ENCODE measurements around the gene EIPR1. TPM values are rescaled to one million over a fixed set of nuclear protein-coding genes. Genes with fewer than 3 reads are reported as not detected.

Gene EIPR1
- total RNA-seq, 1 experiment from 2014 or later: 40.4 TPM

DNA sequence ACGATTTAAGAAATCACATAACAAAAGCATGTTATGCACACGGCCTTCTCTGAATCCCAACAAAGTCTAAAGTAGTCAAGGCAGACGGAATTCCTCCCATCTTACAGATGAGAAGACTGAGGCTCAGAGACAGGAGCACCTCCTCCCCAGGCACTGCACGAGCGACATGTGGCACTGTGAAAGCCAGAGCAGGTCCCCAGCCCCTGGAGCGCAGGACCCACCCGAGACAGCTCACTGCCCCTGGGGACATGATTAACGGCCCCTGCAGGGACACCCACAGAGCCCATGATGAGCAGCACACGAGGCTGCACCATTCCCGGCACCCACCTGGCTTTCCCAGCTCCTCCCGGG is 53.6 kb downstream of the EIPR1 start:
- intact Hi-C loops (cut with micrococcal nuclease; ENCODE audit: unreplicated experiment): no loop called here
- DNase-seq: no peak
- H3K9me3 ChIP-seq (ENCODE audit: insufficient read depth, low read depth): no peaks in the 10 kb centered on the region
- no peaks in the 10 kb centered on the region for H3K4me1 ChIP-seq (replicated peaks; ENCODE audit: insufficient read depth)
- H3K9me2 ChIP-seq (ENCODE audit: insufficient read depth): no peaks in the 10 kb centered on the region
- H3K27ac ChIP-seq: no peak overlapping the region
- no peak overlapping the region for H3K4me2 ChIP-seq
- CTCF ChIA-PET: no interaction called here
- peaks cover 28% of the 10 kb centered on the region for H4K20me1 ChIP-seq (ENCODE audit: insufficient read depth)
- BruUV-seq (replicated peaks): no TSS peak
- H3K4me3 ChIP-seq: no peak overlapping the region
- H3K36me3 ChIP-seq (ENCODE audit: low read depth): no peaks in the 10 kb centered on the region
- no peak for TF ChIP-seq EZH2 (IDR thresholded peaks at IDR 0.05; ENCODE audit: low read depth)
- TF ChIP-seq, protein P1, sequence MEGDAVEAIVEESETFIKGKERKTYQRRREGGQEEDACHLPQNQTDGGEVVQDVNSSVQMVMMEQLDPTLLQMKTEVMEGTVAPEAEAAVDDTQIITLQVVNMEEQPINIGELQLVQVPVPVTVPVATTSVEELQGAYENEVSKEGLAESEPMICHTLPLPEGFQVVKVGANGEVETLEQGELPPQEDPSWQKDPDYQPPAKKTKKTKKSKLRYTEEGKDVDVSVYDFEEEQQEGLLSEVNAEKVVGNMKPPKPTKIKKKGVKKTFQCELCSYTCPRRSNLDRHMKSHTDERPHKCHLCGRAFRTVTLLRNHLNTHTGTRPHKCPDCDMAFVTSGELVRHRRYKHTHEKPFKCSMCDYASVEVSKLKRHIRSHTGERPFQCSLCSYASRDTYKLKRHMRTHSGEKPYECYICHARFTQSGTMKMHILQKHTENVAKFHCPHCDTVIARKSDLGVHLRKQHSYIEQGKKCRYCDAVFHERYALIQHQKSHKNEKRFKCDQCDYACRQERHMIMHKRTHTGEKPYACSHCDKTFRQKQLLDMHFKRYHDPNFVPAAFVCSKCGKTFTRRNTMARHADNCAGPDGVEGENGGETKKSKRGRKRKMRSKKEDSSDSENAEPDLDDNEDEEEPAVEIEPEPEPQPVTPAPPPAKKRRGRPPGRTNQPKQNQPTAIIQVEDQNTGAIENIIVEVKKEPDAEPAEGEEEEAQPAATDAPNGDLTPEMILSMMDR (conservative IDR thresholded peaks at IDR 0.05): no peak
- H3K79me2 ChIP-seq (ENCODE audit: low read depth): no peaks in the 10 kb centered on the region
- H2AFZ ChIP-seq: no peak overlapping the region
- POLR2A ChIA-PET (ENCODE audit: unreplicated experiment): no interaction called here
- peaks cover 5% of the 10 kb centered on the region; the same call in 1 of the 2 replicates for H3F3A ChIP-seq (ENCODE audit: insufficient read depth, low read depth)
- no peaks in the 10 kb centered on the region for H3K27me3 ChIP-seq (ENCODE audit: insufficient read depth, low read depth)

DNA sequence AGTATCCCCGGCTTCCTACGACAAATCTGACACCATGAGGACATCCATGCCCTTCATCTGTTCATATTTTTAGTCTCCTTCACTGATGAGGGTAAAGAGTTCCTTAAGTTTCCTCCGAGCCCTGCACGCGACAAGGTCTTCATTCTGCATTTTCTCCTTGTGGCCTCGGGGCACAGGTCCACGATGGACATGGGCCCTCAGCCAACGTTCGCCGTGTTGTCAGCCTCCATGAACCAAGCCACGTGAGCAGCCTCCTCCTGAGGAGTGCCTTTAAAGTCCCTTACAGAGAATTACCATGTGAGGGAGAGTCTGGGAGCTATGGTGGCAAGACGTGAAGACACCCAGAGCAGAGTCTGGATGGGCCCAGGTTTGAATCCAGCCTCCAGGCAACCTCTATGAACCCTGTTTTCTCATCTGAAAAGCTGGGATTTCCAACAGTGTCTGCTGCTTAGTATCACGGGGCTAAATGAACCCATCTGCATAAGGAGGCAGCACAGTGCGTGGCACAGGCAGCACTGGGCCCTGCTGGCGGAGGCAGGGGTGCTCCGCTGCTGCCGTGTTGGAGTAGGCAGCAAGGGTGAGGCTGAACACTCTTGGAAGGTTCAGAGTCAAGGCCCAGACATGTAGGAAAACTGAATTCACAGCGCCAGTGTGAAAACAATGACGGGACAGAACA is 54.1 kb downstream of the EIPR1 start:
- H3K36me3 ChIP-seq (ENCODE audit: low read depth): no peaks in the 10 kb centered on the region
- H3K27me3 ChIP-seq (ENCODE audit: insufficient read depth, low read depth): no peaks in the 10 kb centered on the region
- ChIA-PET POLR2A (ENCODE audit: unreplicated experiment) (no interaction called here), CTCF (no interaction called here)
- H3K79me2 ChIP-seq (ENCODE audit: low read depth): no peaks in the 10 kb centered on the region
- no peak overlapping the region for H3K4me3 ChIP-seq
- no peaks in the 10 kb centered on the region for H3K9me3 ChIP-seq (ENCODE audit: insufficient read depth, low read depth)
- H2AFZ ChIP-seq: no peak overlapping the region
- H3K27ac ChIP-seq: no peak overlapping the region
- no peaks in the 10 kb centered on the region for H3K4me1 ChIP-seq (replicated peaks; ENCODE audit: insufficient read depth)
- peaks cover 28% of the 10 kb centered on the region for H4K20me1 ChIP-seq (ENCODE audit: insufficient read depth)
- H3K4me2 ChIP-seq: no peak overlapping the region
- H3F3A ChIP-seq (ENCODE audit: insufficient read depth, low read depth): peaks cover 5% of the 10 kb centered on the region; the same call in 1 of the 2 replicates
- TF ChIP-seq, protein P1 (conservative IDR thresholded peaks at IDR 0.05): no peak
- TF ChIP-seq EZH2 (IDR thresholded peaks at IDR 0.05; ENCODE audit: low read depth): no peak
- no peaks in the 10 kb centered on the region for H3K9me2 ChIP-seq (ENCODE audit: insufficient read depth)
- DNase-seq: no peak
- BruUV-seq (replicated peaks): no TSS peak
- intact Hi-C loops (cut with micrococcal nuclease; ENCODE audit: unreplicated experiment): no loop called here

DNA sequence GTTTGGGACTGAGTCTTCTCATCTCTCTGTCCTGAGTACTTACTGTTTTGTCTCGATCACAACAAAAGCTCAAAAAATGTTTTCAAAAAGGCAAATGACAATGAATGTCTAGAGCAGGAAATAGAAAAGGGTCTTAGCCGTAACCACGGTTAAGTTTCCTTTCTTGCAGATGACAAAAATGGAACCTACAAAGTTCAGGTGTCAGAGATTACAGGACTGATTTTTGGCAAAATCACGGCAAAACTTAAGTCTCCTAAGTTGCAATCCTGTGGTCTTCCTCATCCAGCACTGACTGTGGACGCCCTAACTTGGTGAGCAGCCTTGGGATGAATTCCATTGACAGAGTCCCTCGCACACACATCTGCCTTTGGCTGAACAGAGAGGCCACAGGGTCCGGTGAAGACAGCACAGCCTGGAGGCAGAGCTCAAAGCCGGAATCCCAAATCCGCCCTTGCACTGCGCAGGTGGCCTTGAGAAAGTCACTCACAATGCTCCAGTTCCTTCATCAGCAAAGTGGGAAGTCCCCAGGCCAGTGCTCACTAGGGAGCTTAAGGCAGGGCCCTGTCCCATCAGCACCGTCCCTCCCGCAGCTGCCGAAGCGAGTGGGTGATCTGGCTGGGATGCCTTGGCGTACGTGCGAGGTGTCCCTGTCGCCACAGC is 55.2 kb downstream of the EIPR1 start:
- H2AFZ ChIP-seq: no peak overlapping the region
- TF ChIP-seq EZH2 (IDR thresholded peaks at IDR 0.05; ENCODE audit: low read depth): no peak
- TF ChIP-seq, protein P1 (conservative IDR thresholded peaks at IDR 0.05): no peak
- POLR2A ChIA-PET (ENCODE audit: unreplicated experiment): no interaction called here

More for the DNA sequence above, 55.2 kb downstream of the EIPR1 start:
- Histone ChIP-seq H3K79me2 (ENCODE audit: low read depth) (no peaks in the 10 kb centered on the region), H3K4me3 (no peak overlapping the region), H3F3A (ENCODE audit: insufficient read depth, low read depth) (peaks cover 5% of the 10 kb centered on the region; the same call in 1 of the 2 replicates), H3K36me3 (ENCODE audit: low read depth) (peaks cover 3% of the 10 kb centered on the region; the same call in 1 of the 2 replicates), H3K27me3 (ENCODE audit: insufficient read depth, low read depth) (no peaks in the 10 kb centered on the region), H3K4me1 (replicated peaks; ENCODE audit: insufficient read depth) (no peaks in the 10 kb centered on the region), H3K9me2 (ENCODE audit: insufficient read depth) (no peaks in the 10 kb centered on the region), H3K4me2 (no peak overlapping the region), H3K9me3 (ENCODE audit: insufficient read depth, low read depth) (no peaks in the 10 kb centered on the region), H4K20me1 (ENCODE audit: insufficient read depth) (peaks cover 22% of the 10 kb centered on the region), H3K27ac (no peak overlapping the region)
- no TSS peak for BruUV-seq (replicated peaks)
- CTCF ChIA-PET: no interaction called here
- intact Hi-C loops (cut with micrococcal nuclease; ENCODE audit: unreplicated experiment): no loop called here
- DNase-seq: no peak
